ENCODE data around the gene MBD3L3. TPM values are rescaled to one million over a fixed set of nuclear protein-coding genes. Genes with fewer than 3 reads are reported as not detected.

The MBD3L3 gene
- polyA plus RNA-seq, 1 experiment, result not detected

GRCh38 chr19:7098701-7099596, 40.5 kb upstream of the MBD3L3 start:
- CTCF ChIA-PET, result interaction anchor here (0.7 to 5.9 kb wide), 10 partner anchors 11 to 582 kb away, joined by 3 to 83 read pairs (median 3); partner anchors contain the start of gene TRAPPC5
- Histone ChIP-seq H3K36me3 (ENCODE audit: control insufficient read depth, insufficient read depth, low read length) (no peaks in the 10 kb centered on the region), H3K27me3 (ENCODE audit: control insufficient read depth, insufficient read depth, low read length) (no peaks in the 10 kb centered on the region), H3K4me3 (ENCODE audit: low read depth, low read length) (peak overlapping the region; percentile 91)
- POLR2A ChIA-PET, result interaction anchor here (0.7 to 0.9 kb wide), 3 partner anchors 30 to 726 kb away, joined by 3 read pairs; no protein-coding TSS in a partner anchor
- peak; percentile 63 for DNase-seq (ENCODE audit: low read depth)
- TF ChIP-seq, protein P1, sequence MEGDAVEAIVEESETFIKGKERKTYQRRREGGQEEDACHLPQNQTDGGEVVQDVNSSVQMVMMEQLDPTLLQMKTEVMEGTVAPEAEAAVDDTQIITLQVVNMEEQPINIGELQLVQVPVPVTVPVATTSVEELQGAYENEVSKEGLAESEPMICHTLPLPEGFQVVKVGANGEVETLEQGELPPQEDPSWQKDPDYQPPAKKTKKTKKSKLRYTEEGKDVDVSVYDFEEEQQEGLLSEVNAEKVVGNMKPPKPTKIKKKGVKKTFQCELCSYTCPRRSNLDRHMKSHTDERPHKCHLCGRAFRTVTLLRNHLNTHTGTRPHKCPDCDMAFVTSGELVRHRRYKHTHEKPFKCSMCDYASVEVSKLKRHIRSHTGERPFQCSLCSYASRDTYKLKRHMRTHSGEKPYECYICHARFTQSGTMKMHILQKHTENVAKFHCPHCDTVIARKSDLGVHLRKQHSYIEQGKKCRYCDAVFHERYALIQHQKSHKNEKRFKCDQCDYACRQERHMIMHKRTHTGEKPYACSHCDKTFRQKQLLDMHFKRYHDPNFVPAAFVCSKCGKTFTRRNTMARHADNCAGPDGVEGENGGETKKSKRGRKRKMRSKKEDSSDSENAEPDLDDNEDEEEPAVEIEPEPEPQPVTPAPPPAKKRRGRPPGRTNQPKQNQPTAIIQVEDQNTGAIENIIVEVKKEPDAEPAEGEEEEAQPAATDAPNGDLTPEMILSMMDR (IDR thresholded peaks at IDR 0.05; ENCODE audit: insufficient read depth, low read depth, low read length), result no peak

GRCh38 chr19:7098096-7098495, 39.6 kb upstream of the MBD3L3 start:
- TF ChIP-seq, protein P1 (IDR thresholded peaks at IDR 0.05; ENCODE audit: insufficient read depth, low read depth, low read length), result no peak
- POLR2A ChIA-PET, result no interaction called here
- no peaks in the 10 kb centered on the region for H3K27me3 ChIP-seq (ENCODE audit: control insufficient read depth, insufficient read depth, low read length)
- peak overlapping the region; percentile 91; the same call in 1 of the 2 replicates for H3K4me3 ChIP-seq (ENCODE audit: low read depth, low read length)
- CTCF ChIA-PET, result interaction anchor here (0.7 kb wide), 1 partner anchor 232 kb away, joined by 3 read pairs; no protein-coding TSS in a partner anchor
- no peaks in the 10 kb centered on the region for H3K36me3 ChIP-seq (ENCODE audit: control insufficient read depth, insufficient read depth, low read length)
- DNase-seq (ENCODE audit: low read depth), result no peak

GRCh38 chr19:7088999-7089398, 30.5 kb upstream of the MBD3L3 start:
- TF ChIP-seq, protein P1 (IDR thresholded peaks at IDR 0.05; ENCODE audit: insufficient read depth, low read depth, low read length), result no peak
- DNase-seq (ENCODE audit: low read depth), result no peak
- Histone ChIP-seq H3K36me3 (ENCODE audit: control insufficient read depth, insufficient read depth, low read length) (peaks cover 3% of the 10 kb centered on the region), H3K4me3 (ENCODE audit: low read depth, low read length) (no peak overlapping the region), H3K27me3 (ENCODE audit: control insufficient read depth, insufficient read depth, low read length) (no peaks in the 10 kb centered on the region)
- CTCF ChIA-PET, result no interaction called here
- POLR2A ChIA-PET, result no interaction called here

GRCh38 chr19:7083076-7083956, 24.8 kb upstream of the MBD3L3 start:
- Histone ChIP-seq H3K4me3 (ENCODE audit: low read depth, low read length) (no peak overlapping the region), H3K27me3 (ENCODE audit: control insufficient read depth, insufficient read depth, low read length) (no peaks in the 10 kb centered on the region), H3K36me3 (ENCODE audit: control insufficient read depth, insufficient read depth, low read length) (peaks cover 30% of the 10 kb centered on the region)
- ChIA-PET CTCF (no interaction called here), POLR2A (no interaction called here)
- DNase-seq (ENCODE audit: low read depth), result no peak
- TF ChIP-seq, protein P1 (IDR thresholded peaks at IDR 0.05; ENCODE audit: insufficient read depth, low read depth, low read length), result no peak

DNA sequence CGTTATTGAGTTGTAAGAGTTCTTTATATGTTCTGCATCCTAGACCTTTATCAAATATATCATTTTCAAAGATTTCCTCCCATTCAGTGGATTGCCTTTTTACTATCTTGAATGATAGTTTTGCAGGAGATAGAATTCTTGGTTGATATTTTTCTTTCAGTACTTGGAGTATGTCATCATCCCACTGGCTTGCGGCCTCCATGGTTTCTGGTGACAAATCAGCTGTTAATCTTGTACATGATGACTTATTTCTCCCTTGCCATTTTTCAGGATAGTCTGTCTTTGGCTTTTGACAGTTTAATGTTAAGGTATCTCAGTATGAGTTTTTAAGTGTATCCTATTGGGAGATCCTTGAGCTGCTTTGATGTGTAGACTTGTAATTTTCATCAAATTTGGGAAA, 19.5 kb upstream of the MBD3L3 start:
- ChIA-PET CTCF (interaction anchor here (0.6 kb wide), 1 partner anchor 334 kb away, joined by 3 read pairs; no protein-coding TSS in a partner anchor), POLR2A (no interaction called here)
- no peak overlapping the region for H3K4me3 ChIP-seq (ENCODE audit: low read depth, low read length)
- no peak for DNase-seq (ENCODE audit: low read depth)
- no peaks in the 10 kb centered on the region for H3K27me3 ChIP-seq (ENCODE audit: control insufficient read depth, insufficient read depth, low read length)
- TF ChIP-seq, protein P1 (IDR thresholded peaks at IDR 0.05; ENCODE audit: insufficient read depth, low read depth, low read length), result no peak
- H3K36me3 ChIP-seq (ENCODE audit: control insufficient read depth, insufficient read depth, low read length), result peaks cover 43% of the 10 kb centered on the region
